PFSK-1 (cell line): Measurements from ENCODE around the gene PDE6A.

ENCODE experiments used
- POLR2AphosphoS5 ChIP-seq: IDR thresholded peaks from 2 replicates; pipeline ENCODE4 v1.6.1; 2012; ENCODE audit warnings: low read depth, mild to moderate bottlenecking, control low read depth, low read length, moderate library complexity
- REST ChIP-seq, 2 experiments: IDR thresholded peaks; 2 replicates each; pipeline versions ENCODE4 v1.6.1 to v1.8.0; 2011 to 2012; ENCODE audit warnings: low read depth in 2 of 2, low read length in 2 of 2, control low read depth in 1 of 2, inconsistent platforms in 1 of 2, mild to moderate bottlenecking in 1 of 2, moderate library complexity in 1 of 2; ENCODE audit not compliant: insufficient read depth in 1 of 2
- SIN3A ChIP-seq: IDR thresholded peaks from 2 replicates; pipeline ENCODE4 v1.6.1; 2012; ENCODE audit warnings: mild to moderate bottlenecking, low read length, moderate library complexity, borderline replicate concordance; ENCODE audit not compliant: insufficient read depth

GRCh38 chr5:149881069-149881622, 63.4 kb downstream of the PDE6A start:
- TF ChIP-seq REST (IDR thresholded peaks at IDR 0.05; ENCODE audit: insufficient read depth in 1 of 2, low read depth in 2 of 2, low read length in 2 of 2) (no peak), POLR2AphosphoS5 (no peak), SIN3A (no peak)
